Smooth muscle cell (in vitro differentiated cells): ENCODE data around the gene LAT. TPM values are rescaled to one million over a fixed set of nuclear protein-coding genes. Genes with fewer than 3 reads are reported as not detected.

Experiments used
- DNase-seq: peaks from one replicate; lab custom pipeline; 2025; ENCODE audit not compliant: unreplicated experiment; lab: John Stamatoyannopoulos, UW
- H2AFZ ChIP-seq: fragments of 200-600 bp; sonication (generic); 2 replicates; pipeline ENCODE4 v1.6.0; 2016; ENCODE audit warnings: antibody characterized with exemption, low read depth, mild to moderate bottlenecking
- H3F3A ChIP-seq: fragments of 200-600 bp; sonication (generic); 2 replicates; pipeline ENCODE4 v1.6.0; 2017; ENCODE audit warnings: antibody characterized with exemption, low read depth
- H3K27ac ChIP-seq: fragments of 200-600 bp; sonication (generic); 2 replicates; pipeline ENCODE4 v1.5.1; 2016; ENCODE audit warnings: low read depth, mild to moderate bottlenecking
- H3K27me3 ChIP-seq: fragments of 200-600 bp; sonication (generic); 2 replicates; pipeline ENCODE4 v1.6.1; 2016; ENCODE audit warnings: low read depth, mild to moderate bottlenecking
- H3K36me3 ChIP-seq: fragments of 200-600 bp; sonication (generic); 2 replicates; pipeline ENCODE4 v1.5.1; 2016; ENCODE audit warnings: low read depth
- H3K4me1 ChIP-seq: fragments of 200-600 bp; sonication (generic); 2 replicates; pipeline ENCODE4 v1.5.1; 2016; ENCODE audit warnings: low read depth
- H3K4me2 ChIP-seq: fragments of 200-600 bp; sonication (generic); 2 replicates; pipeline ENCODE4 v1.6.0; 2016; ENCODE audit warnings: mild to moderate bottlenecking
- H3K4me3 ChIP-seq: fragments of 200-600 bp; sonication (generic); 2 replicates; pipeline ENCODE4 v1.5.1; 2016; ENCODE audit warnings: mild to moderate bottlenecking
- H3K79me2 ChIP-seq: fragments of 200-600 bp; sonication (generic); 2 replicates; pipeline ENCODE4 v1.6.0; 2016; ENCODE audit warnings: low read depth, mild to moderate bottlenecking
- H3K9ac ChIP-seq: fragments of 200-600 bp; sonication (generic); 2 replicates; pipeline ENCODE4 v1.6.0; 2016; ENCODE audit warnings: low read depth
- H3K9me3 ChIP-seq: fragments of 200-600 bp; sonication (generic); replicated peaks from 2 replicates; pipeline ENCODE4 v1.5.1; 2016; ENCODE audit warnings: low read depth
- H4K20me1 ChIP-seq: fragments of 200-600 bp; sonication (generic); 2 replicates; pipeline ENCODE4 v1.6.0; 2016; ENCODE audit warnings: low read depth
- CTCF ChIP-seq: fragments of 200-600 bp; sonication (generic); IDR thresholded peaks from 2 replicates; pipeline ENCODE4 v1.5.1; 2017; ENCODE audit warnings: borderline replicate concordance, mild to moderate bottlenecking, antibody characterized with exemption; ENCODE audit not compliant: insufficient read depth, poor library complexity, severe bottlenecking
- WGBS: methylation state at CpG from one replicate; pipeline ENCODE4 v1.1.7; 2016; ENCODE audit warnings: low lambda C conversion rate; 5-methylcytosine and 5-hydroxymethylcytosine counted together
- polyA plus RNA-seq: library from polyadenylated mRNA; unstranded; fragments of >200 nt; fragmentation: Nextera tagmentation; extraction: Ambion mirVana; gene quantifications from 2 replicates; pipeline ENCODE4 v1.2.1, GENCODE V29; 2016
- total RNA-seq: library from RNA; depleted of rRNA; stranded (reverse); fragments of >200 nt; gene quantifications from 2 replicates; pipeline ENCODE4 v1.2.3, GENCODE V29; 2014

LAT gene
- total RNA-seq (2.1 and 8.2 TPM in 2 replicates), polyA plus RNA-seq (3.2 and 3.5 TPM in 2 replicates)

- Histone ChIP-seq H4K20me1 (no peaks in the 10 kb centered on the region), H3K4me1 (no peaks in the 10 kb centered on the region), H3K4me3 (no peak within 1 kb of the TSS), H3K27ac (no peak within 1 kb of the TSS), H3K36me3 (peaks cover 3% of the 10 kb centered on the region), H2AFZ (no peak within 1 kb of the TSS), H3K27me3 (no peaks in the 10 kb centered on the region), H3F3A (no peaks in the 10 kb centered on the region), H3K79me2 (no peaks in the 10 kb centered on the region), H3K4me2 (no peak within 1 kb of the TSS), H3K9me3 (no peaks in the 10 kb centered on the region), H3K9ac (no peak within 1 kb of the TSS)
- no peak for DNase-seq
- TF ChIP-seq CTCF: no peak
- WGBS: 91% methylated on average over 16 of the region's 24 CpGs
Observed at GRCh38 chr16:28984619-28985135, at the start of gene LAT. LAT (plus strand) TSS chr16:28985052; CDS start chr16:28985418, 366 bp downstream.

- no peak overlapping the region for H3K4me3 ChIP-seq
- H3K4me1 ChIP-seq: peaks cover 6% of the 10 kb centered on the region
- no peaks in the 10 kb centered on the region for H3F3A ChIP-seq
- no peaks in the 10 kb centered on the region for H3K9me3 ChIP-seq
- no peaks in the 10 kb centered on the region for H4K20me1 ChIP-seq
- TF ChIP-seq CTCF: no peak
- H3K9ac ChIP-seq: no peak overlapping the region
- H3K36me3 ChIP-seq: no peaks in the 10 kb centered on the region
- H3K79me2 ChIP-seq: no peaks in the 10 kb centered on the region
- no peak overlapping the region for H3K27ac ChIP-seq
- no peak overlapping the region for H2AFZ ChIP-seq
- no peak overlapping the region for H3K4me2 ChIP-seq
- no peak for DNase-seq
- no peaks in the 10 kb centered on the region for H3K27me3 ChIP-seq
- WGBS: 94% methylated on average over 4 of the region's 4 CpGs
Observed at GRCh38 chr16:28935346-28935745, 49.5 kb upstream of the LAT start.

GRCh38 chr16:28935924-28936783, 48.7 kb upstream of the LAT start:
- no peak for DNase-seq
- 65% methylated on average over 36 of the region's 36 CpGs for WGBS

More at GRCh38 chr16:28935924-28936783, 48.7 kb upstream of the LAT start:
- H3K27ac ChIP-seq: no peak overlapping the region
- TF ChIP-seq CTCF: no peak
- H3K4me2 ChIP-seq: no peak overlapping the region
- H3K36me3 ChIP-seq: no peaks in the 10 kb centered on the region
- no peaks in the 10 kb centered on the region for H3F3A ChIP-seq
- no peaks in the 10 kb centered on the region for H3K79me2 ChIP-seq
- no peaks in the 10 kb centered on the region for H4K20me1 ChIP-seq
- H3K9me3 ChIP-seq: no peaks in the 10 kb centered on the region
- peaks cover 1% of the 10 kb centered on the region for H3K4me1 ChIP-seq
- no peak overlapping the region for H3K4me3 ChIP-seq
- H3K27me3 ChIP-seq: no peaks in the 10 kb centered on the region
- no peak overlapping the region for H3K9ac ChIP-seq
- no peak overlapping the region for H2AFZ ChIP-seq
